A549 (cell line): ENCODE measurements around the gene COL8A2.

Experiments used
- CBX8 ChIP-seq: fragments of 200-600 bp; sonication (generic); IDR thresholded peaks from 2 replicates; pipeline ENCODE4 v1.6.1; 2016
- TF ChIP-seq, protein P1 (sequence below): fragments of >200 bp; sonication (Bioruptor Twin); formaldehyde crosslinking; IDR thresholded peaks from 3 replicates; pipeline ENCODE4 v1.5.1; 2016

DNA sequence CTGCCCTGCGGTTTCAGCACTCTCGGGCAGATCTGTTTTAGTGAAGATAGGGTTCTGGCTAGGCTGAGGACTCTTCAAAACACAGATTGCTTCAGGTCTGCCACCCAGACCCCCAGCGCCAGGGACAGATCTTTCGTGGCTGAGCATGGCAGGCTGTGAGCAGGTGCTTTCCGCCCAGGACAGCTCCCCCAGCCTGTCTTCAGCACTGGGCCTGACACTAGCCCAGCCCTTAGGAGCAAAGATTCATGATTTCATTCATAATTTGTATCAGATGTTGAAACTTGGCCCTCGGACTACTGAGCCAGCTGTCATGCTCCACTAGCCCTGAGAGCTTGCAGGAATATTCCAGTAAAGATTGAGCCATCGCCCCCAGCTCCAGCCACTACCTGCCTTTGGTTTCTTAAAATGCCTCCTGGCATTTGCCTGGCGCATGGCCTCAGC, 30.4 kb downstream of the COL8A2 start:
- TF ChIP-seq, protein P1, sequence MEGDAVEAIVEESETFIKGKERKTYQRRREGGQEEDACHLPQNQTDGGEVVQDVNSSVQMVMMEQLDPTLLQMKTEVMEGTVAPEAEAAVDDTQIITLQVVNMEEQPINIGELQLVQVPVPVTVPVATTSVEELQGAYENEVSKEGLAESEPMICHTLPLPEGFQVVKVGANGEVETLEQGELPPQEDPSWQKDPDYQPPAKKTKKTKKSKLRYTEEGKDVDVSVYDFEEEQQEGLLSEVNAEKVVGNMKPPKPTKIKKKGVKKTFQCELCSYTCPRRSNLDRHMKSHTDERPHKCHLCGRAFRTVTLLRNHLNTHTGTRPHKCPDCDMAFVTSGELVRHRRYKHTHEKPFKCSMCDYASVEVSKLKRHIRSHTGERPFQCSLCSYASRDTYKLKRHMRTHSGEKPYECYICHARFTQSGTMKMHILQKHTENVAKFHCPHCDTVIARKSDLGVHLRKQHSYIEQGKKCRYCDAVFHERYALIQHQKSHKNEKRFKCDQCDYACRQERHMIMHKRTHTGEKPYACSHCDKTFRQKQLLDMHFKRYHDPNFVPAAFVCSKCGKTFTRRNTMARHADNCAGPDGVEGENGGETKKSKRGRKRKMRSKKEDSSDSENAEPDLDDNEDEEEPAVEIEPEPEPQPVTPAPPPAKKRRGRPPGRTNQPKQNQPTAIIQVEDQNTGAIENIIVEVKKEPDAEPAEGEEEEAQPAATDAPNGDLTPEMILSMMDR = no peak
- TF ChIP-seq CBX8 = no peak
